HTERT RPE-1 (cell line): ENCODE results near the gene ZSCAN32.

Source experiments
- in situ Hi-C: fragments of 300-500 bp; cut with MboI; formaldehyde crosslinking; loops from 4 replicates; pipeline ENCODE4 v1.14.3; 2020; ENCODE audit warnings: low sequenced_read_pairs

The ZSCAN32 gene

GRCh38 chr16:3400779-3401688 is at the start of gene ZSCAN32, which contains the start of gene ZNF174:
Gene ZSCAN32, minus strand, starts transcription at chr16:3401004. Its CDS starts 3,447 bp downstream, at chr16:3397557.
Gene ZNF174, plus strand, starts transcription at chr16:3401215. Its CDS starts 790 bp downstream, at chr16:3402005.
- in situ Hi-C loops = no loop called here

- in situ Hi-C loops = no loop called here
These were observed 43.2 kb upstream of the ZSCAN32 start for GRCh38 chr16:3444032-3444388.

DNA sequence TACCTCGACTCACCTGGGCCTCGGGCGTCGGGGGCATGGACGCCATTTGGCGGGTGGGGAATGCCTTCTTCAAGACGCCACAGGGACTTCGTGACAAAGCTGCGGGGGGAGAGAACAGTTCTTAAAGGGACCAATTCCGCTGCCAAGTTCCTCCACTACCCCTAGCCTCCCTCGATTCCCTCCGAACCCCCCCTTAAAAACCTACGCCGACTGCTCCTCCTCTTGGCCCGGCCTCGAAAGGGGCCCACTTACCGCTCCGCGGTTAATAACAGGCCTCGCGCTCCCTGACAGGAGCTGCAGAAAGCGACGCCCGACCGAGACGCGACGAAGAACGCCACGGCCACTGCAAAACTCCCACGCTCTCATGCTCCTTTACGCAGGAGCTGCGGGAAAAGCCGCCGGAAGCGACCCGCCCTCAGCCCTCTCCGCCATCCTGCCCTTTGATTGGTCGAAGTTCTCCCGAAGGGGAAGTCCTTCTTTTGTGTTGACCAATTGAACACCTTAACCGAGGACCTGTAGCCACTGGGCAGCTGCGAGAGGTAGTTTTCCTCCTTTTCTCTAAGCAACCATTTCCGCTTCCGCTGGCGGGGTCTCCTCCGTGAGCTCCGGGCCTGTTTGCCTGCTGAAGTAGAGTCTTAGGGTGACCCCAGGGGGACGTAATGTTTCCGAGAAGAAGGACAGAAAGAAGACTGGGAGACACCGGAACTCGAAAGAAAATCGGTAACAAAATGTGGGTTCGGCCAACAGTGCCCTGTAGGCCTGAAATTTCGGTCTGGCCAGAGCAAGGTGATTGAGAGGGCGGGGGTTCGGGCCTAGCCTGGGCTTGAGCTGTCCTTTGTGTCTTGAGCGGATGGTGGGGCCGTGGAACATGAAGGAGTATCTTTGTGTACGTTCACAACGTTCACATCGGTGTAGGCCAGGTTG is 42.6 kb upstream of the ZSCAN32 start, which contains the start of the genes NAA60 and ZNF597:
TSS of gene NAA60 (plus strand) at position 573 of the 924 bp plus-strand sequence. CDS start 32,548 bp downstream, outside the sequence.
TSS of gene ZNF597 (minus strand) at position 397 of the 924 bp plus-strand sequence. CDS start at position 46, 351 bp downstream.
- in situ Hi-C loops = no loop called here

- in situ Hi-C loops = no loop called here
These were observed 38.8 kb upstream of the ZSCAN32 start for GRCh38 chr16:3439637-3440036.

DNA sequence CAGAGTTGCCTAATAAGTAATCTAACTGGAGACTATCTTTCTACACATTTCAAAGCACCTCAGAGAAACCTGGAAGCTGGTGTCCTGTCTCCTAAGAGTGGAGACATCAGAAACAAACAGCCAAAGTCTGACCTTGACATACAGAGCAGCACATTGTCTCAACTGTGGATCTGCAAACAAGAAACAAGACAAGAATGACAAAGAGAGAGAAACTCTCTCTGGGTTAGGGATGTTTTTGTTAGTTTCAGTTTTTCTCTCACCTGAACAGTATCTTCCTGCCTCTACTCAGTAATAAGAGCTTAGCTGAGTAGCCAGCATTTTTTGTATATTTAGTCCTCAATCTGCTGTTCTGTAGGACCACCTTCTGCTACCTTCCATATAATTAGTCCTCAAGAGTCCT is 33.6 kb upstream of the ZSCAN32 start:
- in situ Hi-C loops = no loop called here

DNA sequence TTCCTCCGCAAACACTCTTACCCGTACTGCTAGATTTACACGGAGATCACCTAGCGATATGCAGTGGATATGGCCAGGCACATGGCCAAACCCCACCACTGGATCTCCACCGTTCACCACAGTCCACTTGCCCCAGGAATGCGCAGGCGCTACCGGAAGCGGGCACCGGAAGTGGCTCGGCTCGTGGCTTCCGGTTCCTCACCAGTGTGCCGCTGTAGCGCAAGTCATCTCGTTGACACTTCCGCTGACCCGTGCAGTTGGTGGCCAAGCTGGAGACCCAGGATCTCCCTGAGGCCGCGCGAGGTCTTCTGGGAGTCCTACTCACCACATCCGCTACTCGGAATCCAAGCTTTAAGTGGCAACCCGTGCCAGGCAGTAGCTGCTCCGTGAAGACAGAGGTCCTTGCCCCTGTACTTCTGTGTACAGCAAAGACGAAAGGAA is 31.0 kb upstream of the ZSCAN32 start:
- in situ Hi-C loops = no loop called here

DNA sequence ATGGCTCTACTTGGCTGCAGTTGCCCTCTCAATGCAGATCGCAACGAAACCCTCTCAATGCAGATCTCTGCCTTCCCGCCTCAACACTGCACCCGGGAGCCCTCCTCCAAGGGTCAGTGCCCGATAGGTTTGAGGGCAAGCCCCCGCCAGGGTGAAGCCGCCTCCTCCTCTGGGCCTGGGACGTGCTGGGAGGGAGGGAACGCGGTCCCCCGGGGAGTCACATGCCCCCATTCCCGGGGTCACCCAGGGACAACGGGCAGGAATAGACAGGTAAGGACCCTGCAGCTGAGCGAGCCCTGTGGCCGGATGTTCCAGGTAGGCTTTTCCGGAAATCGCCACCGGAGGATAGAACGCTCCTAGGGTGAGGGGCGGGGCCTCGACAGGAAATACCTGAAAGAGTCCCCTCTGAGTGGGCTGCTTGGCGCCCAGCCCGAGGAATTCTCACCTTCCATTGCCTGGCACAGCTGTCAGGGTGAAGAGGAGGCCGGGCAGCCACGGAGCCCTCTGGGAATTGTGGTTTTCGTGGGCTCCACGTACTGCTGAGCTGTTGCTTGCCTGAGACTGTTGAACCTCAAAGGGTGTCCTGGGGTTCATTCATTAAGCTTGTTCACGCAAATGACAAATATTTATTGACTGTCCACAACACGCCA is 13.1 kb upstream of the ZSCAN32 start:
- in situ Hi-C loops = no loop called here

DNA sequence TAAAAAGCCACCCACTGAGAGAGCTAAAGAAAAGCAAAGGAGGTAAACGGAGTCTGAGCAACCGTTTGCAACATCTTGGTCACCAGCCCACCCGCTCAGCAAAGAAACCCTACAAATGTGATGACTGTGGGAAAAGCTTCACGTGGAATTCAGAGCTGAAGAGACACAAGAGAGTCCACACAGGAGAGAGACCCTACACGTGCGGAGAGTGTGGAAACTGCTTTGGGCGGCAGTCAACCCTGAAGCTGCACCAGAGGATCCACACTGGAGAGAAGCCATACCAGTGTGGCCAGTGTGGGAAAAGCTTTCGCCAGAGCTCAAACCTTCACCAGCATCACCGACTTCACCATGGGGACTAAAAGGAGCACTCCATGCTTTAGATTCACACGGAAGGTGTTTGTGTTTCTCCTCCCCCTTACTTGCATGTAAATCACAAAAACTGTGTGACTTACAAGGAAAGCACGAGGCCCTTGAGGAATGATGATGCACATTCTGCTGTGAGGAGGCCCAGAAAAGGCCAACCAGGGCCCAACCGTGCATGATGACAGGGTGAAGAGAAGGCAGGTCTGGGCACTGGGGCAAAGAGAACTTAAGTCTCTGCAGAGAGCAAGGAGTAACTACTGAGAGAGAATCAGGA is 7.9 kb upstream of the ZSCAN32 start:
- in situ Hi-C loops = no loop called here

DNA sequence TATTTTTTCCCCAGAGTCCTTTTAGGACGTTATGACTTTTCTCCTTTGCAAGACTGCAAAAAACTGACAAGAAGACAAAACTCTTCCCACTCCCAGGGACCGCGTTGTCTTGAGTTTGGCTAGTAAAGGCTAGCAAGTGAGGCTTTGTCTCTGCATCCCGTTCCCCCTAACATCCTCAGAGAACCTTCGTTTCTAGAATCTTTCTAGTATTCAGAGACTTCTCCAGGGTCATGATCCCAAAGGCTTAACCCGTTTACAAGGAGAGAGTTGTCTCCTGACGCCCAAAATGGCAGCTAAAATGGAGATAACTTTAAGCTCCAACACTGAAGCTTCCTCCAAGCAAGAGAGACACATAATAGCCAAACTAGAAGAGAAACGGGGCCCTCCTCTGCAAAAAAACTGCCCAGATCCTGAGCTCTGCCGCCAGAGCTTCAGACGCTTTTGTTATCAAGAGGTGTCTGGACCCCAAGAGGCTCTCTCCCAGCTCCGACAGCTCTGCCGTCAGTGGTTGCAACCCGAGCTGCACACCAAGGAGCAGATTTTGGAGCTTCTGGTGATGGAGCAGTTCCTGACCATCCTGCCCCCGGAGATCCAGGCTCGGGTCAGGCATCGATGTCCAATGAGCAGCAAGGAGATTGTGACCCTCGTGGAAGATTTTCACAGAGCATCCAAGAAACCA is 1.1 kb upstream of the ZSCAN32 start:
- in situ Hi-C loops = no loop called here

GRCh38 chr16:3400446-3400778 is 392 bp downstream of the ZSCAN32 start:
- in situ Hi-C loops = no loop called here

GRCh38 chr16:3389663-3390338 is 11.0 kb downstream of the ZSCAN32 start:
- in situ Hi-C loops = no loop called here

DNA sequence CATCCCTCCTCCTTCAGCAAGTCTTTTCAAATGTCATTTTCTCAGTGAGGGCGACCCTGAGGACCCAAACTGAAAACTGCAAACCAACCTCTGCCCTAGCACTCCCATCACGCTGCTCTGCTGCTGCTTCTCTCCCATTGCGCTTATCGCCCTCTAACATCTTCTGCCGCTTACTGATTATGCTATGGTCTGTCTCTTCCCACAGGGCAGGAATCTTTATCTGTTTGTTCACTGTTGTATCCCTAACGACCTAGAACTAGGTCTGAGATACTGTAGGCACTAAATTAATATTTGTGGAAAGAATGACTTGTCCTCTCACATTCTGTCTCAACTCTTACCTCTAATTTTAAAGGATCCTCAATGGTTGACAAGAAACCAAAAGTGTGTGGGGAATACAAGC is 12.5 kb downstream of the ZSCAN32 start:
- in situ Hi-C loops = no loop called here

DNA sequence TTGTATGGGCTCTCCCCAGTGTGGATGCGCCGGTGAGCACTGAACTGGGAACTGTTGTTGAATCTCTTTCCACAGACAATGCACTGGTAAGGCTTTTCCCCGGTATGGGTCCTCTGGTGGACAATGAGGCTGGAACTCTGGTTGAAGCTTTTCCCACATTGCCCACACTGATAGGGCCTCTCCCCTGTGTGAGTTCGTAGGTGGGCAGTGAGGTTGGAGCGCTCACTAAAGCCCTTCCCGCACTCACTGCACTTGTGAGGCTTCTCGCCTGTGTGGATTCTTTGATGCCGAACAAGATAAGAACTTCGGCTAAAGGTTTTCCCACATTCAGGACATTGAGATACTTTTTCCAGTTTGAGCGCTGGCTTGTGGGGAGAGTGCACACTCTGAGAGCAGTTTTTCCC is 17.8 kb downstream of the ZSCAN32 start:
- in situ Hi-C loops = no loop called here

- in situ Hi-C loops = no loop called here
These were observed 22.9 kb downstream of the ZSCAN32 start for GRCh38 chr16:3377917-3378316.

- in situ Hi-C loops = no loop called here
These were observed 25.1 kb downstream of the ZSCAN32 start for GRCh38 chr16:3375680-3376079.

DNA sequence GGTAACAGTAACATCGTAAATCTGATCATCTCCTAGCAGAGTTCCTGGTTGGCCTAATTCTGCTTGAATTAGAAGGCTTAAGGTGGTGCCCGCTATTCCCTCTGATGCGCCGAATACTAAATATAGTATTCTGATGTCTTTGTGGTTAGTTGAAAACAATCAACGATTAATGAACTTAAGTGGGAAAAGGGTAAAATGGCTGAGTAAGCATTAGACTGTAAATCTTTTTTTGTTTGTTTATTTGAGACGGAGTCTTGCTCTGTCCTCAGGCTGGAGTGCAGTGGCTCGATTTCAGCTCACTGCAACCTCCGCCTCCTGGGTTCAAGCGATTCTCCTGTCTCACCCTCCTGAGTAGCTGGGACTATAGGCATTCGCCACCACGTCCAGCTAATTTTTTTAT is 31.7 kb downstream of the ZSCAN32 start:
- in situ Hi-C loops = no loop called here

GRCh38 chr16:3364774-3365427 is 35.9 kb downstream of the ZSCAN32 start:
- in situ Hi-C loops = no loop called here

GRCh38 chr16:3363793-3364192 is 37.0 kb downstream of the ZSCAN32 start:
- in situ Hi-C loops = no loop called here

DNA sequence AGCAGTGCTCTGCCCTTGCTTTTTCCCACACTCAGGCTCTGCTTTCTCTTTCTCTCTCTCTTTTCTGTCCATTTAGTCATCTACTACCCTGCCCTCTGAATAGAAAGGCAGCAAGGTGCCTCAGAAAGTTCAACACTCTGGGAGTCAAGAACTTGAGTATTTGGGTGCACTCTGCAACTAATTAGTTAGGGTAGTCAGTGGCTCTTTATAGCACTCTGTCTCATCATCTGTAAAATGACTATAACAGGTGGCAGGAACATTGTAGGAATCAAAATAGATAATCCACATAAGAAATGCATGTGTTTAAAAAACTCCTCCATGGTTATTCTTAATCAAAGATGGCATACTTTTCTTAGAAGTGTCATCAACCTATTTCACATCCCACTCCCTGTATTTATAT is 37.9 kb downstream of the ZSCAN32 start:
- in situ Hi-C loops = no loop called here
